Spleen (tissue), 13 donors: ENCODE data around the gene OR52N1. TPM values are rescaled to one million over a fixed set of nuclear protein-coding genes. Genes with fewer than 3 reads are reported as not detected.

ENCODE experiments used
- DNase-seq: peaks from one replicate; pipeline ENCODE4 v3.0.0-alpha.2; 2020
- H3K27ac ChIP-seq, 8 donors: fragments of 200-600 bp; sonication (generic) in 7 of 8; 1 replicate in 4 of 8; 2 replicates in 4 of 8; pipeline versions ENCODE4 v1.5.0 to v1.8.0; 2016 to 2021; ENCODE audit warnings: inconsistent platforms in 4 of 8, mild to moderate bottlenecking in 4 of 8, moderate library complexity in 1 of 8
- H3K27me3 ChIP-seq, 7 donors: fragments of 200-600 bp; sonication (generic) in 6 of 7; replicated peaks in 1 of 7; 1 replicate in 4 of 7; 2 replicates in 3 of 7; pipeline versions ENCODE4 v1.5.0 to v1.8.0; 2016 to 2021; ENCODE audit warnings: inconsistent platforms in 3 of 7, mild to moderate bottlenecking in 1 of 7
- H3K36me3 ChIP-seq, 6 donors: fragments of 200-600 bp; sonication (generic) in 5 of 6; 1 replicate in 4 of 6; 2 replicates in 2 of 6; pipeline versions ENCODE4 v1.5.0 to v1.8.0; 2016 to 2021; ENCODE audit warnings: inconsistent platforms in 2 of 6
- H3K4me1 ChIP-seq, 6 donors: fragments of 200-600 bp; sonication (generic) in 5 of 6; 1 replicate in 3 of 6; 2 replicates in 3 of 6; pipeline versions ENCODE4 v1.5.0 to v1.8.0; 2016 to 2021; ENCODE audit warnings: inconsistent platforms in 3 of 6
- H3K4me3 ChIP-seq, 8 donors: fragments of 200-600 bp; sonication (generic) in 7 of 8; 1 replicate in 4 of 8; 2 replicates in 4 of 8; pipeline versions ENCODE4 v1.5.0 to v1.8.0; 2016 to 2021; ENCODE audit warnings: inconsistent platforms in 4 of 8, mild to moderate bottlenecking in 4 of 8, moderate library complexity in 2 of 8
- H3K9me3 ChIP-seq, 8 donors: fragments of 200-600 bp; sonication (generic) in 7 of 8; 1 replicate in 4 of 8; 2 replicates in 4 of 8; pipeline versions ENCODE4 v1.5.0 to v1.8.0; 2016 to 2021; ENCODE audit warnings: inconsistent platforms in 4 of 8
- CTCF ChIP-seq, 11 experiments: fragments of 200-600 bp in 7 of 11; fragments of 450-650 bp in 4 of 11; sonication (generic) in 4 of 11; IDR thresholded peaks in 8 of 11; conservative IDR thresholded peaks in 3 of 11; 1 replicate in 7 of 11; 2 replicates in 4 of 11; pipeline versions ENCODE4 v1.4.0 to v1.8.0; 2016 to 2021; ENCODE audit warnings: antibody characterized with exemption in 11 of 11, inconsistent platforms in 4 of 11, mild to moderate bottlenecking in 1 of 11
- POLR2A ChIP-seq, 3 donors: fragments of 450-650 bp; IDR thresholded peaks; one replicate each; pipeline ENCODE4 v1.5.1; 2017; ENCODE audit warnings: antibody characterized with exemption in 3 of 3, mild to moderate bottlenecking in 1 of 3
- POLR2AphosphoS5 ChIP-seq, 3 donors: sonication (generic); formaldehyde crosslinking; IDR thresholded peaks; one replicate each; pipeline ENCODE4 v1.5.1; 2017; ENCODE audit warnings: antibody characterized with exemption in 3 of 3
- WGBS, 5 donors: extraction: QIAGEN DNeasy Blood & Tissue Kit in 3 of 5; methylation state at CpG; one replicate each; pipeline versions ENCODE4 v1.1.5 to v1.1.7; 2013 to 2018; 5-methylcytosine and 5-hydroxymethylcytosine counted together
- intact Hi-C: fragments of 100-400 bp; cut with DNase I; formaldehyde crosslinking; loops from one replicate; pipeline ENCODE4 v1.15.0; 2023; ENCODE audit warnings: low total_unique reads
- long read RNA-seq, 2 donors: transcript quantifications; one replicate each; lab custom pipeline, GENCODE V29; 2026
- polyA plus RNA-seq, 3 donors: library from polyadenylated mRNA; stranded (reverse); fragments of 200-250 nt; gene quantifications; one replicate each; pipeline ENCODE4 v1.2.1, GENCODE V29; 2013
- total RNA-seq, 7 donors: library from RNA; depleted of rRNA in 3 of 7; stranded (reverse); fragments of >200 nt in 3 of 7; fragmentation: NEBNext Ultra II Directional in 4 of 7; extraction: Animal tissue kit (Norgen Biotek cat#: 25700) in 4 of 7; gene quantifications; one replicate each; pipeline versions ENCODE4 v1.1.0 to v1.2.1, GENCODE V29; 2016 to 2021
- donor health status: healthy with polysubstance abuse.
- donor health status: DM: no; HTN: no; CAD: no; lungs with moderate emphysema.
- donor health status: DM: no; HTN: no; CAD: no.
- donor health status: Bipolar disorder and iron deficiency.
- donor health status: healthy.
- donor health status: DM: no; HTN: no; CAD: no.
- donor health status: DM: yes; HTN: yes; CAD: no.

OR52N1 gene
- total RNA-seq (not detected), polyA plus RNA-seq (not detected)
- long read RNA-seq, donor 1: 0 reads
- long read RNA-seq, donor 2: 0 reads

- intact Hi-C loops: no loop called here
- no peak for DNase-seq
- WGBS, 5 donors: 77 to 93% (median 80%) methylated on average over 3 of the region's 3 CpGs
- H3K4me1 ChIP-seq: no peaks in the 10 kb centered on the region
- no peaks in the 10 kb centered on the region for H3K36me3 ChIP-seq
- no peak for TF ChIP-seq CTCF (IDR thresholded peaks at IDR 0.05 in 8 of 11, conservative IDR thresholded peaks at IDR 0.05 in 3 of 11)
- no peak for TF ChIP-seq POLR2A (IDR thresholded peaks at IDR 0.05)
- no peak for TF ChIP-seq POLR2AphosphoS5 (IDR thresholded peaks at IDR 0.05)
- no peak within 1 kb of the TSS for H3K4me3 ChIP-seq
- H3K27me3 ChIP-seq: no peaks in the 10 kb centered on the region
- no peak within 1 kb of the TSS for H3K27ac ChIP-seq
- H3K9me3 ChIP-seq: peaks cover 0 to 3% (median 0%) of the 10 kb centered on the region in 8 donors
Measured at GRCh38 chr11:5791165-5791564, at the start of gene OR52N1. Gene OR52N1 (minus strand): TSS chr11:5791265. CDS start chr11:5788816, 2,449 bp downstream.

- no peaks in the 10 kb centered on the region for H3K36me3 ChIP-seq
- no peak for DNase-seq
- TF ChIP-seq CTCF (IDR thresholded peaks at IDR 0.05 in 8 of 11, conservative IDR thresholded peaks at IDR 0.05 in 3 of 11) (no peak), POLR2AphosphoS5 (IDR thresholded peaks at IDR 0.05) (no peak), POLR2A (IDR thresholded peaks at IDR 0.05) (no peak)
- no peaks in the 10 kb centered on the region for H3K4me1 ChIP-seq
- intact Hi-C loops: no loop called here
- H3K27me3 ChIP-seq: peaks cover 0 to 6% (median 0%) of the 10 kb centered on the region in 7 donors
- peaks cover 0 to 3% (median 0%) of the 10 kb centered on the region in 8 donors for H3K9me3 ChIP-seq
- H3K4me3 ChIP-seq: no peak overlapping the region
- H3K27ac ChIP-seq: no peak overlapping the region
- WGBS, 5 donors: 91 to 95% (median 94%) methylated on average over 2 of the region's 2 CpGs
Measured at GRCh38 chr11:5837695-5838094, 46.6 kb upstream of the OR52N1 start.

GRCh38 chr11:5833446-5833845, 42.4 kb upstream of the OR52N1 start:
- DNase-seq: no peak
- intact Hi-C loops: no loop called here
- Histone ChIP-seq H3K4me1 (no peaks in the 10 kb centered on the region), H3K4me3 (no peak overlapping the region), H3K36me3 (no peaks in the 10 kb centered on the region), H3K27ac (no peak overlapping the region), H3K9me3 (no peaks in the 10 kb centered on the region), H3K27me3 (peaks cover 0 to 1% (median 0%) of the 10 kb centered on the region in 7 donors)
- TF ChIP-seq POLR2AphosphoS5 (IDR thresholded peaks at IDR 0.05): no peak
- no peak for TF ChIP-seq CTCF (IDR thresholded peaks at IDR 0.05 in 8 of 11, conservative IDR thresholded peaks at IDR 0.05 in 3 of 11)
- no peak for TF ChIP-seq POLR2A (IDR thresholded peaks at IDR 0.05)
- 35 to 50% (median 48%) methylated on average over 2 of the region's 2 CpGs for WGBS, 5 donors

GRCh38 chr11:5831196-5831829, 40.2 kb upstream of the OR52N1 start:
- intact Hi-C loops: no loop called here
- no peak overlapping the region for H3K4me3 ChIP-seq
- TF ChIP-seq POLR2A (IDR thresholded peaks at IDR 0.05) (no peak), CTCF (IDR thresholded peaks at IDR 0.05 in 8 of 11, conservative IDR thresholded peaks at IDR 0.05 in 3 of 11) (no peak), POLR2AphosphoS5 (IDR thresholded peaks at IDR 0.05) (no peak)
- 76 to 92% (median 88%) methylated on average over 6 of the region's 6 CpGs for WGBS, 5 donors
- no peak overlapping the region for H3K27ac ChIP-seq
- peaks cover 0 to 2% (median 0%) of the 10 kb centered on the region in 8 donors for H3K9me3 ChIP-seq
- no peaks in the 10 kb centered on the region for H3K27me3 ChIP-seq
- no peaks in the 10 kb centered on the region for H3K4me1 ChIP-seq
- no peak for DNase-seq
- H3K36me3 ChIP-seq: no peaks in the 10 kb centered on the region
